HG03045 (cell line): ENCODE results near the gene TRIOBP.

Experiments used
- ATAC-seq: cut with Tn5 transposase; IDR thresholded peaks from one replicate; pipeline ENCODE4 v1.9.1; 2021; ENCODE audit warnings: mild to moderate bottlenecking, moderate library complexity; ENCODE audit not compliant: unreplicated experiment

TRIOBP gene

DNA sequence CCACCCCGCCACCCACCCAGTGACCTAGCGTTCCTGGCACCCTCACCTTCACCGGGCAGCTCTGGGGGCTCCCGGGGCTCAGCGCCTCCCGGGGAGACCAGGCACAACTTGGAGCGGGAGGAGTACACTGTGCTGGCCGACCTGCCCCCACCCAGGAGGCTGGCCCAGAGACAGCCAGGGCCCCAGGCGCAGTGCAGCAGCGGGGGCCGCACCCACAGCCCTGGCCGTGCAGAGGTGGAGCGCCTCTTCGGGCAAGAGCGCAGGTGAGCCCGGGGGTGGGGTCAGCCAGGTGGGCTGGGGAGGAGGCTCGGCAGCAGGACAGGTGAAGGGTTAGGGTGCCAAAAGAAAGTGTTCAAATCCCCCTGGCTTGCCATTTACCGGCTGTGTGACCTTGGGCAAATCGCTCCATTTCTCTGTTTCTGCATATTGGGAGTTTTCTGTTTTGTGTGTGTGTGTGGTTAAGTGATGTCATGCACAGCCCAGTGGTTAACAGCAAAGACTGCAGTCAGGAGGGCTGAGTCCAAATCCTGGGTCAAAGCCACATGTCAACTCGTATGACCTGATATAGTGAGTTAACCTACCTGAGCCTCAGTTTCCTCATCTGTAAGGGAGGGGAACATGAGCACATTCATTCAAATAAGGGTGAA is 29.5 kb downstream of the TRIOBP start:
- ATAC-seq: no peak

DNA sequence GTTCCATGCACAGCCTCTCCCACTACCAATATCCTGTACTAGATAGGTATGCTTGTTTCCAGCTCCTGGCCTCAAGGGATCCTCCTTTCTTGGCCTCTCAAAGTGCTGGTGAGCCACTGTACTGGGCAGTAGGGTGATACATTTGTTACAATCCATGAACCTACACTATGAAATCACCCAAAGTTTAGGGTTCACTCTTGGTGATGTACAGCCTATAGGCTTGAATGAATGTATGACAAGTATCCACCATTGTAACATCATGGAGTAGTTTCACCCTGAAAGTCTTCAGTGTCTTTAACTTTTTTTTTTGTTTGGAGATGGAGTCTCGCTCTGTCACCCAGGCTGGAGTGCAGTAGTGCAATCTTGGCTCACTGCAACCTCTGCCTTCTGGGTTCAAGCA is 31.8 kb downstream of the TRIOBP start:
- ATAC-seq: no peak

- no peak for ATAC-seq
Measured at GRCh38 chr22:37731804-37732471, 35.1 kb downstream of the TRIOBP start.

DNA sequence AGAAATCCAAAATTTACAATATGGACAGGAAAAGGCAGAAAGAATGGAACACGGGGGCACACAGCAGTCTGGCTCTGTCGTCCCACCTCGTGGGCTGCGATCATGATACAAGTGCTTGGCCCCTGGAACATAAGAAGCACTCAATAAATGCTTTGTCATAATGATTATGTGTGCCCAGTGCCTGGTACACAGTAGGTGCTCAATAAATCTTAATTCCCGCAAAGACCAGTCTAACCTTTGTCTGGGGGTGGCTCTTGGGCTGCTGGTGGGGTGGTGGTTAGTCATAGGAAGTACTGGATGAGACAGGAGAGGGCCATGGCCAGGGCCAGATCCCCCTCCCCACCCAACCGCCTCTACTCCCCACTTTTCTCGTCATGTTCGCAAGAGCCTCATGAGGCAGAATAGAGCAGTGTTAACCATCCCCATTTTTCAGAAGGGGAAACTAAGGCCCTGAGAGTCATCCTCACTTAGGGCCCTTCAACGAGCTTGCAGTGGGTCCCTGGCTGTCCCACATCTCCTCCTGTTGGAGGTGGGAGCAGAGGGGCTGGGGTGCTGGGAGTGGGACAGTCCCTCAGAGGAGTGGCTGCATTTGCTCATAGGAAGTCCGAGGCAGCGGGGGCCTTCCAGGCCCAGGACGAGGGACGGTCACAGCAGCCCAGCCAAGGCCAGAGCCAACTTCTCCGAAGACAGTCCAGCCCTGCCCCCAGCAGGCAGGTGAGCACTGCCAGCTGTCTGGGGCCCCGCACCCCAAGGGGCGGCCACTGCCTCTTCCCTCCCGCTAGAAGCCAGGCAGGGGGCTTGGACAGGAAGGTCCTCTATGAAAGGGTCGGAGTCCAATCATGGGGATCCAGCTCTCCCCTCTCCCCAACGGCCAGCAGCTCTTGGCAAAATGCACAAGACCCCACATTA is 36.1 kb downstream of the TRIOBP start:
- ATAC-seq: no peak

DNA sequence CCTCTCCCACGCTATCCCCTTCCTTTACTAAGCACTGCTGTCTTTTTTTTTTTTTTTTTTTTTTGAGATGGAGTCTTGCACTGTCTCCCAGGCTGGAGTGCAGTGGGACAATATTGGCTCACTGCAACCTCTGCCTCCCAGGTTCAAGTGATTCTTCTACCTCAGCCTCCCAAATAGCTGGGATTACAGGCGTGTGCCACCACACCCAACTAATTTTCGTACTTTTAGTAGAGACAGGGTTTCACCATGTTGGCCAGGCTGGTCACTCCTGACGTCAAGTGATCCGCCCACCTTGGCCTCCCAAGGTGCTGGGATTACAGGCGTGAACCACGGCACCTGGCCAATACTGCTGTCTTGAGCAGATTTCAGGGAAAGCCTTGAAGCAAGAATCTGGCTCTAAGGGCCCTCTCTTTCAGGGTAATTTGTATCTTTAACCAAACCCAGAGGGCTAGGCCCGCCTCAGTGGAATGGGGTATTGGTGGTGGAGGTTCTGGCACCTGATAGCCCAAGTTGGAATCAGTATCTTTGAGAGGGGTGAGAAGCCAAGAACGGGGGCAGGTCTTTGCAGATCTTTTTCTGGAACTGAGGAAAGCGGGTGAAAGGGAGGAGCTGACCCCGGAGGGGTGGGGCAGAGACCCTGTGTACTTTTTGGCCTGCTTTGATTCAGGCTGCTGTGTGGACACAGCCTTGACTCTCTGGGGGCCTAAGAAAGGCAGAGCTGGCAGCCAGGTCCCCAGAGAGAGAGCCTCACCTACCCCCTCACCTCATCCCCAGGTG is 37.0 kb downstream of the TRIOBP start:
- ATAC-seq: no peak

DNA sequence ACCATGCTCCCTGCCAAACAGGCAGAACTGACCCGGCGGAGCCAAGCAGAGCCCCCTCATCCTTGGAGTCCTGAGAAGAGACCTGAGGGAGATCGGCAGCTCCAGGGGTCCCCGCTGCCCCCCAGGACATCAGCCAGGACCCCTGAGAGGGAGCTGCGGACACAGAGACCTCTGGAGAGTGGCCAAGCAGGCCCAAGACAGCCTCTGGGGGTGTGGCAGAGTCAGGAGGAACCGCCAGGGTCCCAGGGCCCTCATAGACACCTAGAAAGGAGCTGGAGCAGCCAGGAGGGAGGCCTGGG is 37.5 kb downstream of the TRIOBP start:
- ATAC-seq: no peak

DNA sequence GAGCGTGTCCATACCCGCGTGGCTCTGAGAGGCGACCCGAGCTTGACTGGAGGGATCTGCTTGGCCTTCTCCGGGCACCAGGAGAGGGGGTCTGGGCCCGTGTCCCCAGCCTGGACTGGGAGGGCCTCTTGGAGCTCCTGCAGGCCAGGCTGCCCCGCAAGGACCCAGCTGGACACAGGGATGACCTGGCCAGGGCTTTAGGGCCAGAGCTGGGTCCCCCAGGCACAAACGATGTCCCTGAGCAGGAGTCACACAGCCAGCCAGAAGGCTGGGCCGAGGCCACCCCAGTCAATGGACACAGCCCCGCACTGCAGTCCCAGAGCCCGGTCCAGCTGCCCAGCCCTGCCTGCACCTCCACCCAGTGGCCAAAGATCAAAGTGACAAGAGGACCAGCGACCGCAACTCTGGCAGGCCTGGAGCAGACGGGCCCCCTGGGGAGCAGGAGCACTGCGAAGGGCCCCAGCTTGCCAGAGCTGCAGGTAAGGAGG is 38.2 kb downstream of the TRIOBP start:
- ATAC-seq: no peak

DNA sequence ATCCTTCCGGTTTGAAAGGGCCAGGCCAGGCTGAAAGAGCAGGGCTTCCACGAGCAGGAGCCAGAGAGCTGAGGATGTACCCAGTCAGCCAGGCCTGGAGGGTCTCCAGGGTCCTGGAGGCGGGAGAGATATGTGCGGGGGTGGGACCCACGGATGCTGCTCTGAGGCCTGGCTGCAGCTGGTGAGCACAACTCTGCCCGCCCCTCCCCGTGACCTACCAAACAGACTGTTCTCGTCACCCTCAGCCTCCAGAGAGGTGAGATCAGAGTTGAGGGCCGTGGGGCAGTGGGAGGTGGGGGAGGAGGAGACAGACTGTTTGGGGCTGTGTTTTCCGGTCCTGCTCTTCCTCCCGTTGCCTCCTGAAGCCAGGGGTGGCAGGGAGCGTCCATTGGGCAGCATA is 42.2 kb downstream of the TRIOBP start:
- ATAC-seq: no peak

DNA sequence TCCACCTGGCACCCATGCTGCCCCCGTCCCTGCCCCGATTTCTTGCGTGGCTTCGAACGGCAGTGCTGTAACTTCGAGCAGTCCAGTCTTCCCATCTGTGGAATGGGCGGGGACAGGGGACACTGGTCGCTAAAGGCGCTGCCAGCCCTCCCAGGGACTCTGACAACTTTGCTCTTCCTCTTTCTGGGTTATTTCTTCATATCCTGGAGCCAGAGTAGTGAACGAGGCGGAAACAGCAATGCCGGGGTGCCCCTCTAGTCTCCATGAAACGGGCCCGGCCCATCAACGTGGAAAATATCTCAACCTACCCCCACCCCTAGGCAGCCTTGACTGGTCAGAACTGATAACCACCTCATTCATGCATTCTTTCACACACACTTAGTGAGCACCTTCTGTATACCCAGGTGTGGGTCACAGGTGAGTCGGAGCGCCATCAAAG is 42.8 kb downstream of the TRIOBP start:
- ATAC-seq: no peak

DNA sequence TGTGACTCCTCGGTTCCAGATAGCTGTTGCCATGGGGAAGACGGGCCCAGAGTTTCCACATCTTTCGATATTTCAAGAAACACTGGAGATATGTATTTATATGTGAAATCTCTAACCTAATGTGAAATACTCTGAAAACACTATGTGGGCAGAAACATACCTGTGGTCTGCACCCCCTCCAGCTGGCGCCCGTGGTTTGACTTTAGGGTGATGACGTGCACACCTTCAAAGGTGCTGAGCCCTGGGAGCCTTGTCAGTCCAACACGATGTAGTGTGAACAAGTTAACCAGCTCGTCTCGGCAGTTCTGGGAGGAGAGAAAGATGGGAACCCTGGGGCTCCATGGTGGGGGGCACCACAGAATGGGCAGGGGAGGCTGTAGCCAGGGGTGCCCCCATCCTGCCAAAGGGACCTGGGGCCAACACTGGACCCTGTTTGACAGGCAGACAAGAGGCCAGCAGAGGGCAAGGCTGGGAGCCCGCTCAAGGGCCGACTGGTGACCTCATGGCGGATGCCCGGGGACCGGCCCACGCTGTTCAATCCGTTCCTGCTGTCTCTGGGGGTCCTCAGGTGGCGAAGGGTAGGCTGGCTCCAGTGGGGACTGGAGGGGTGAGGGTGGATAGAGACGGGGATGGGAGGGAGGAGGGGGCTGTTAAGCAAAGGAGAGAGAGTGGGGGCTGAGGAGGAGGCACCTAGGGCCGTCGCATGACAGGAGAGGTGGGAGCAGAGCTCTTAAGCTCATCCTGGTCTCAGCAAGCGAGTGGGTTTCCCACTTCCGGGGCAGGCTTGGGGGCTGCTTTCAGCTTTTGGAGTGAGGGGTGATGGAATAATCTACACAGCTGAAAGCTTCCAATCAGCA is 43.8 kb downstream of the TRIOBP start:
- no peak for ATAC-seq

DNA sequence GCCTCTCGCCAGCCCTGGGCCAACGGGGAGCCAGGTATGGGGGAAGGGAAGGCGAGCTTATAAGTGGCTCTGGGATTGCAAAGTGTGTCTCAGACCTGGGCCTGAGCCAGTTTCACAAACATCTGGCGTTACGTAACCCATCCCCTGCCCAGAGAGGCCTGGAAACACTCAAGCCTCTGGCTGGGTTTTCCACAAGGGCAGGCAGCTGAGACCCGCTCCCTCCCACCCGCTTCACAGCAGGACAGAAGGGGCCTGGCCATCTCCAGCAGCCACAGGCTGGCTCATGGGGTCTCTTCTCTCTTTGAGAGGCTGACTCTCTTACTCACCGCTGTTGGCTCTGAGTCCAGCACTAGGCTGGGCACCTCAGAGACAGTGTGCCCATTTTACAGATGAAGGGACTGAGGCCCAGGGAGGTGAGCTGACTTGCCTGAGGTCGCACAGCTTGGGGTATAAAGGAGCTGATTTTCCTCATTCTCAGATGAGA is 44.5 kb downstream of the TRIOBP start:
- ATAC-seq: no peak

DNA sequence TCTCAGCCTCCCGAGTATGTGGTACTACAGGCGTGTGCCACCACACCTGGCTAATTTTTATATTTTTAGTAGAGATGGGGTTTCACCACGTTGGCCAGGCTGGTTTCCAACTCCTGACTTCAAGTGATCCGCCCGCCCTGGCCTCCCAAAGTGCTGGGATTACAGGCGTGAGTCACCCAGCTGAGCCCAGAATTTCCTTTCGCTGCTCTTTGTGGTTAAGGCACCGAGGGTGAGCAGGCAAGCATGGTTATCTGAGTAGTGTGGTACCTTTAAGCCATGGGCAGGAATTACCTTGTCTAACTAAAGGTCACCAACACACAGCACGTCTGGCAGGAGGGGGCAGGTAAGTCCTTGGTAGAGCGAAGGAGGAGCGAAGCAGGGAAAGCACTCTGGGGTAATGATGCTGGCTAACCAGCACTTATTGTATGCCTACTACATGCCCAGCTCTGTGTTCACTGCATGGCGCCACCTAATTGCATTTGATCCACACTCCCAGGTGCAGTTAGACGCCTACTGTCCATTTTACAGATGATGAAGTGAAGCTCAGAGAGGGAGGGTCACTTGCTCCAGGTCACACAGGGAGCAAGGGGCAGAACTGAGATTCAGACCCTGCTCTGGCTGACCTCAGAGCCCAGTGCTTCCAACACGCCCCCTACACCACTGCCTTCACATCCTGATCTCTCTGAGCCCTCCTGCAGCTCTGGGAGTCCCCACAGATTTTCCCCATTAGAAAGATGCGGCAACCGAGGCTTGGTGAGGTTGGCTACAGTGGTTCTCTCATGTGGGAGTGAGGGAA is 45.7 kb downstream of the TRIOBP start:
- ATAC-seq: no peak

GRCh38 chr22:37744589-37744988 is 47.7 kb downstream of the TRIOBP start:
- no peak for ATAC-seq

DNA sequence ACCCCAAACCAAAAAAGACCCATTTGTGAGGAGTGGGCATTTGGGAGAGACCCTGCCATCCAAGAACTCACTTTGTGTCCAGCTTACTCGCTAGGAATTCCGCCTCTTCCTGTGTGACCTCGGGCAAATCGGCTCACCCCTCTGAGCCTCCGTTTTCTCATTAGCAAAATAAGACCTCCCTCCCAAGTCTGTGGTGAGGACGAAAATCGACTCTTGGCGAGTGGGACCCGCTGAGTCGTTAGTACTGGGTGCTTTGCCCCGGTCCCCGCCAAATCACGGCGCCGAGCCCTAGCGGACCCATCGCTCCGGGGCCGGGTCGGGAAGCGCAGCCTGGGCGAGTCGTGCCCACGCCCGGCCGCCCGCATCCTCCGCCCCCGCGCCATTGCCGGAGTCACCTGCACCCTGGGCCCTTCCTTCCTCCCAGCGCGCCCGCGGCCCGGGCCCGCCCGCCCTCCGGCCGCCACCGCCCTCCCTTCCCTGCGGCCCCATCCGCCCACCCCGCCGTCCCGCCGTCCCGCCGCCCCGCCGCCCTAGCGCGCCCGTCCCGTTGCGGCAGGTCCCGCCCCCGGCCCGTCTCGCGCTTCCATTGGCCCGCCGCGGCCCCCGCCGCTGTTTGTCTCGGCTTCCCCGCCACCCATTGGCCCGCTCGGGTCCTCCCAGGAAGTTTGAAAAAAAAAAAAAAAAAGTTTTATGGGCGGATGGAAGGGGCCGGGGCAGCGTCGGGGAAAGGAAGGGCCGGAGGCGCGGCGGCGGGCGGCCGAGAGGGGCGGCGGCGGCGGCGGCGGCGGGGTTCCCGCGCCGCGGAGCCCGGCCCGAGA is 48.9 kb downstream of the TRIOBP start:
- ATAC-seq: peak; percentile 62

GRCh38 chr22:37746366-37747079 is 49.7 kb downstream of the TRIOBP start:
- peak; percentile 31 for ATAC-seq

DNA sequence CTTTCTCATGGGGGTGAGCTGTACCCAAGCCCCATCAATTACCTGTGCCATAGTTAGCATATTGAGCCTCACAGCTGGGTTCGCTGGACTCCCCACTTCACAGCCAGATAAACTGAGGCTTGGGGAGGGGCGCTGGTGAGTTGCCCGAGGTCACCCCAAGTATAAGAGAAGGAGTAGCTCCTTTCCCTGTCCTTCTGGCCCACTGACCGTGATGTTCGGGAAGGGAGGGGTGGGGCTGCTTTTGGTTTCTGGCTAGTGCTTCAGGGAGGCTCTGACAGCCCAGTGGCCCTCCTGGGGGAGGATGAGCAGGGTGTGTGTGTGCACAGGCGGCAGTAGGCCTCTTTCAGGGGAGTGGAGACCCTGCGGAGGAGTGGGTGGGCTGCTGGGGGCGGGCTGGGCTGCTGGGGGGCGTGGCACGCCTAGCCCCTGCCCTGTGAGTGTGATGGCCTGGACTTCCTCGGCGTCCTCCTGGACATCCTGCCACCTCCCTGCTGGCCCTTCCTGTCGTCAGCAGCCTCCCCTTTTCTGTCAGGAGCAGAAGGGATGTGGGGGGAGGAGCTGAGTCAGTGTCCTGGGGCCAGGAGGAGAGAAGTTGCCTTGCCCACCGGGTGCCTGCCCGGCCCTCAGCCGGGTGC is 50.3 kb downstream of the TRIOBP start:
- no peak for ATAC-seq

DNA sequence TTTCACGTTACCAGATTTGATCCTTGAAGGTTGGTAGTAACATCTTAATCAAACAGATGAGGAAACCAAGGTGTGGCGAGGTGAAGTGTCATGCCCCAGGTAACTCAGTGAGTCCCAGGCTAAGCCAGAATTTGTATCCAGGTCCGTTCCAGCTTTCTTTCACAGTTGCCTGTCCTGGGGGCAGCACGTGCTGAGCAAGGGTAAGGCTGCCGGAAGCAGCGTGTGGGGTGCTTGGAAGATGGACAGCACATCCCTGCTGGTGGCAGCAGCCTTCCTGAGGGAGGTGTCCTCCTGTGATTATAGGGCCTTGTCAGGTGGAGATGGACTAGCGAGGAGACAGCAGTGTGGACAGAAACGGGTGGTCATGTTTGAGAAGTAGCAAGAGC is 50.9 kb downstream of the TRIOBP start:
- ATAC-seq: no peak
